K562 (cell line): ENCODE results near the gene CFL1. TPM values are rescaled to one million over a fixed set of nuclear protein-coding genes. Genes with fewer than 3 reads are reported as not detected.

Experiments
- CCAR2 ChIP-seq: fragments of 200-400 bp; formaldehyde crosslinking; IDR thresholded peaks from 2 replicates; pipeline ENCODE4 v1.6.1; 2017; ENCODE audit warnings: mild to moderate bottlenecking, low read depth, low read length
- CCNT2 ChIP-seq: IDR thresholded peaks from 2 replicates; pipeline ENCODE4 v1.6.1; 2011; ENCODE audit warnings: borderline replicate concordance, low read depth, mild to moderate bottlenecking, moderate library complexity, mixed read lengths, low read length; ENCODE audit not compliant: insufficient read length; ENCODE audit errors: extremely low read depth
- CXXC5 ChIP-seq: fragments of 250-450 bp; sonication (Bioruptor Pico); IDR thresholded peaks from 2 replicates; pipeline ENCODE4 v1.8.0; 2022; ENCODE audit warnings: inconsistent platforms, mild to moderate bottlenecking, moderate library complexity
- FOXK2 ChIP-seq, 2 experiments: fragments of 450-650 bp; IDR thresholded peaks in 1 of 2; conservative IDR thresholded peaks in 1 of 2; 2 replicates each; pipeline ENCODE4 v1.6.1; 2016; ENCODE audit warnings: low read depth in 2 of 2, mild to moderate bottlenecking in 1 of 2
- HMGN3 ChIP-seq: IDR thresholded peaks from 2 replicates; pipeline ENCODE4 v1.6.1; 2011; ENCODE audit warnings: borderline replicate concordance, low read depth, mild to moderate bottlenecking, mixed read lengths, low read length; ENCODE audit not compliant: insufficient read length; ENCODE audit errors: extremely low read depth
- KDM5B ChIP-seq: fragments of 200-600 bp; sonication (generic); IDR thresholded peaks from 2 replicates; pipeline ENCODE4 v1.6.1; 2012; ENCODE audit warnings: low read depth, mild to moderate bottlenecking, moderate library complexity, low read length, control low read depth, inconsistent platforms; ENCODE audit not compliant: insufficient replicate concordance
- NFE2L1 ChIP-seq: fragments of 450-650 bp; IDR thresholded peaks from 2 replicates; pipeline ENCODE4 v1.6.1; 2016; ENCODE audit warnings: missing genetic modification characterization, low read depth, mild to moderate bottlenecking, missing compliant biosample characterization, moderate library complexity, borderline replicate concordance
- RBM34 ChIP-seq: fragments of 200-400 bp; formaldehyde crosslinking; IDR thresholded peaks from 2 replicates; pipeline ENCODE4 v1.6.1; 2018; ENCODE audit warnings: low read length, borderline replicate concordance; ENCODE audit not compliant: insufficient read depth
- SMARCC2 ChIP-seq: fragments of 450-650 bp; IDR thresholded peaks from 2 replicates; pipeline ENCODE4 v1.6.1; 2017; ENCODE audit warnings: antibody characterized with exemption, moderate library complexity, mild to moderate bottlenecking, low read depth
- TAF9B ChIP-seq: fragments of 450-650 bp; IDR thresholded peaks from 2 replicates; pipeline ENCODE4 v1.6.1; 2018; ENCODE audit warnings: mild to moderate bottlenecking; ENCODE audit not compliant: partially characterized antibody
- ZNF384 ChIP-seq: IDR thresholded peaks from 2 replicates; pipeline ENCODE4 v1.6.1; 2012; ENCODE audit warnings: low read depth, low read length, improper control_type of control experiment
- polyA plus RNA-seq, 8 experiments: library from polyadenylated mRNA; depleted of rRNA in 4 of 8; stranded (reverse) in 5 of 8; unstranded in 3 of 8; fragments of >200 nt; fragmentation: Nextera tagmentation in 2 of 8; fragmentation: Illumina TruSeq in 1 of 8; extraction: Ambion mirVana in 2 of 8; extraction: Trizol in 1 of 8; gene quantifications; 2 replicates each; pipeline versions ENCODE4 v1.2.1 to v1.2.3, GENCODE V29; 2011 to 2014; ENCODE audit warnings: inconsistent platforms in 1 of 8, missing spikeins in 1 of 8
- total RNA-seq, 7 experiments: library from RNA; depleted of rRNA in 6 of 7; stranded (reverse); fragments of >200 nt in 6 of 7; fragmentation: Illumina TruSeq in 2 of 7; extraction: Trizol in 2 of 7; gene quantifications; 2 replicates each; pipeline versions ENCODE4 v1.2.1 to v1.2.3, GENCODE V29; 2011 to 2021; ENCODE audit warnings: low replicate concordance in 1 of 7
- TF ChIP-seq, protein P1 (sequence below), 2 experiments: fragments of 150-350 bp in 1 of 2; IDR thresholded peaks; 2 replicates each; pipeline ENCODE4 v1.6.1; 2012 to 2016; ENCODE audit warnings: low read depth in 2 of 2, low read length in 2 of 2, mild to moderate bottlenecking in 1 of 2, moderate library complexity in 1 of 2
- TF ChIP-seq, protein P2 (sequence below): fragments of 450-650 bp; IDR thresholded peaks from 2 replicates; pipeline ENCODE4 v1.6.1; 2016; ENCODE audit warnings: missing biosample characterization, missing genetic modification characterization
- TF ChIP-seq, protein P3 (sequence below): sonication (generic); formaldehyde crosslinking; IDR thresholded peaks from 2 replicates; pipeline ENCODE4 v1.8.1; 2023; ENCODE audit warnings: mild to moderate bottlenecking, missing genetic modification reagents
- TF ChIP-seq, protein P4 (sequence below): fragments of 250-450 bp; sonication (Bioruptor Pico); IDR thresholded peaks from 2 replicates; pipeline ENCODE4 v1.9.0; 2021; ENCODE audit warnings: mild to moderate bottlenecking, inconsistent platforms

CFL1 gene
- total and polyA plus RNA-seq, 9 of the 15 experiments (the other 6 are each of a cell fraction or from before 2014, with no cell fraction given), result 105 to 1,101 (median 859) TPM

DNA sequence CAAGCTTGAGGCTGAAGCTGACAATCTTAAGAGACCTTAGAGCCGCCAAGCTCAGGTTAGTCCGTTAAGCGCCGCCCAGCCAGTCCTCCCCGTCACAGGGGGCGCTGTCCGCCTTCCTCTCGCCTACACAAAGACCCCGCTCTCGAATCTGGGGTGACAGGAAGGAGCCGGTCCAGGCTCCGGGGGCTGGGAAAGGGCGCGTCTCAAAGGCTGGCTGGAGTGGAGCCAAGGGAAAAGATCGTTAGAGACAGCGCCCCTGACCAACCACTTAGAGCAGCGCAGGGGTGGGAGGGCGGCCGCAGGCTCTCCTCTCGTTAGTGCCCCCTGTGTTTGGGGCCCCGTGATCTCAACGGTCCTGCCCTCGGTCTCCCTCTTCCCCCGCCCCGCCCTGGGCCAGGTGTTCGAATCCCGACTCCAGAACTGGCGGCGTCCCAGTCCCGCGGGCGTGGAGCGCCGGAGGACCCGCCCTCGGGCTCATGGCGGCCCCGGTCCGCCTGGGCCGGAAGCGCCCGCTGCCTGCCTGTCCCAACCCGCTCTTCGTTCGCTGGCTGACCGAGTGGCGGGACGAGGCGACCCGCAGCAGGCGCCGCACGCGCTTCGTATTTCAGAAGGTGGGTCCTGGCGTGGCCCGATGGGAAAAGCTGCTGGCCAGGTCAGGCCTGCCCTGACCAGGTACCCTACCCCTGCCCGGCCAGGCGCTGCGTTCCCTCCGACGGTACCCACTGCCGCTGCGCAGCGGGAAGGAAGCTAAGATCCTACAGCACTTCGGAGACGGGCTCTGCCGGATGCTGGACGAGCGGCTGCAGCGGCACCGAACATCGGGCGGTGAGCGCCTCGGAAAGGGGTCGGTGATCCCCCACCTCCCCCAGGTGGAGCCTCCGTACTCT, 2.5 kb upstream of the CFL1 start, which contains the start of gene MUS81 (continued):
- TF ChIP-seq, protein P1, sequence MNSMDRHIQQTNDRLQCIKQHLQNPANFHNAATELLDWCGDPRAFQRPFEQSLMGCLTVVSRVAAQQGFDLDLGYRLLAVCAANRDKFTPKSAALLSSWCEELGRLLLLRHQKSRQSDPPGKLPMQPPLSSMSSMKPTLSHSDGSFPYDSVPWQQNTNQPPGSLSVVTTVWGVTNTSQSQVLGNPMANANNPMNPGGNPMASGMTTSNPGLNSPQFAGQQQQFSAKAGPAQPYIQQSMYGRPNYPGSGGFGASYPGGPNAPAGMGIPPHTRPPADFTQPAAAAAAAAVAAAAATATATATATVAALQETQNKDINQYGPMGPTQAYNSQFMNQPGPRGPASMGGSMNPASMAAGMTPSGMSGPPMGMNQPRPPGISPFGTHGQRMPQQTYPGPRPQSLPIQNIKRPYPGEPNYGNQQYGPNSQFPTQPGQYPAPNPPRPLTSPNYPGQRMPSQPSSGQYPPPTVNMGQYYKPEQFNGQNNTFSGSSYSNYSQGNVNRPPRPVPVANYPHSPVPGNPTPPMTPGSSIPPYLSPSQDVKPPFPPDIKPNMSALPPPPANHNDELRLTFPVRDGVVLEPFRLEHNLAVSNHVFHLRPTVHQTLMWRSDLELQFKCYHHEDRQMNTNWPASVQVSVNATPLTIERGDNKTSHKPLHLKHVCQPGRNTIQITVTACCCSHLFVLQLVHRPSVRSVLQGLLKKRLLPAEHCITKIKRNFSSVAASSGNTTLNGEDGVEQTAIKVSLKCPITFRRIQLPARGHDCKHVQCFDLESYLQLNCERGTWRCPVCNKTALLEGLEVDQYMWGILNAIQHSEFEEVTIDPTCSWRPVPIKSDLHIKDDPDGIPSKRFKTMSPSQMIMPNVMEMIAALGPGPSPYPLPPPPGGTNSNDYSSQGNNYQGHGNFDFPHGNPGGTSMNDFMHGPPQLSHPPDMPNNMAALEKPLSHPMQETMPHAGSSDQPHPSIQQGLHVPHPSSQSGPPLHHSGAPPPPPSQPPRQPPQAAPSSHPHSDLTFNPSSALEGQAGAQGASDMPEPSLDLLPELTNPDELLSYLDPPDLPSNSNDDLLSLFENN (IDR thresholded peaks at IDR 0.05; ENCODE audit: low read depth in 2 of 2, low read length in 2 of 2), result no peak
- TF ChIP-seq ZNF384 (no peak), CXXC5 (CRISPR knock-in tag) (peak; percentile 78), CCNT2 (peak; percentile 52), KDM5B (peak; percentile 61), FOXK2 (conservative IDR thresholded peaks at IDR 0.05 in 1 of 2, IDR thresholded peaks at IDR 0.05 in 1 of 2; ENCODE audit: low read depth in 2 of 2) (peak; percentile 50 to 52; a peak in 2 of 4 replicates), SMARCC2 (no peak), NFE2L1 (tag) (no peak), CCAR2 (0 out of 2 replicates have a peak, but pooled peaks have one; percentile 79), HMGN3 (peak; percentile 94), TAF9B (peak; percentile 82), RBM34 (no peak)
- TF ChIP-seq, protein P2, sequence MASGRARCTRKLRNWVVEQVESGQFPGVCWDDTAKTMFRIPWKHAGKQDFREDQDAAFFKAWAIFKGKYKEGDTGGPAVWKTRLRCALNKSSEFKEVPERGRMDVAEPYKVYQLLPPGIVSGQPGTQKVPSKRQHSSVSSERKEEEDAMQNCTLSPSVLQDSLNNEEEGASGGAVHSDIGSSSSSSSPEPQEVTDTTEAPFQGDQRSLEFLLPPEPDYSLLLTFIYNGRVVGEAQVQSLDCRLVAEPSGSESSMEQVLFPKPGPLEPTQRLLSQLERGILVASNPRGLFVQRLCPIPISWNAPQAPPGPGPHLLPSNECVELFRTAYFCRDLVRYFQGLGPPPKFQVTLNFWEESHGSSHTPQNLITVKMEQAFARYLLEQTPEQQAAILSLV (tag), result no peak
- TF ChIP-seq, protein P3, sequence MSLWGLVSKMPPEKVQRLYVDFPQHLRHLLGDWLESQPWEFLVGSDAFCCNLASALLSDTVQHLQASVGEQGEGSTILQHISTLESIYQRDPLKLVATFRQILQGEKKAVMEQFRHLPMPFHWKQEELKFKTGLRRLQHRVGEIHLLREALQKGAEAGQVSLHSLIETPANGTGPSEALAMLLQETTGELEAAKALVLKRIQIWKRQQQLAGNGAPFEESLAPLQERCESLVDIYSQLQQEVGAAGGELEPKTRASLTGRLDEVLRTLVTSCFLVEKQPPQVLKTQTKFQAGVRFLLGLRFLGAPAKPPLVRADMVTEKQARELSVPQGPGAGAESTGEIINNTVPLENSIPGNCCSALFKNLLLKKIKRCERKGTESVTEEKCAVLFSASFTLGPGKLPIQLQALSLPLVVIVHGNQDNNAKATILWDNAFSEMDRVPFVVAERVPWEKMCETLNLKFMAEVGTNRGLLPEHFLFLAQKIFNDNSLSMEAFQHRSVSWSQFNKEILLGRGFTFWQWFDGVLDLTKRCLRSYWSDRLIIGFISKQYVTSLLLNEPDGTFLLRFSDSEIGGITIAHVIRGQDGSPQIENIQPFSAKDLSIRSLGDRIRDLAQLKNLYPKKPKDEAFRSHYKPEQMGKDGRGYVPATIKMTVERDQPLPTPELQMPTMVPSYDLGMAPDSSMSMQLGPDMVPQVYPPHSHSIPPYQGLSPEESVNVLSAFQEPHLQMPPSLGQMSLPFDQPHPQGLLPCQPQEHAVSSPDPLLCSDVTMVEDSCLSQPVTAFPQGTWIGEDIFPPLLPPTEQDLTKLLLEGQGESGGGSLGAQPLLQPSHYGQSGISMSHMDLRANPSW, result peak; percentile 89; the same call in 1 of the 2 replicates
- TF ChIP-seq, protein P4, sequence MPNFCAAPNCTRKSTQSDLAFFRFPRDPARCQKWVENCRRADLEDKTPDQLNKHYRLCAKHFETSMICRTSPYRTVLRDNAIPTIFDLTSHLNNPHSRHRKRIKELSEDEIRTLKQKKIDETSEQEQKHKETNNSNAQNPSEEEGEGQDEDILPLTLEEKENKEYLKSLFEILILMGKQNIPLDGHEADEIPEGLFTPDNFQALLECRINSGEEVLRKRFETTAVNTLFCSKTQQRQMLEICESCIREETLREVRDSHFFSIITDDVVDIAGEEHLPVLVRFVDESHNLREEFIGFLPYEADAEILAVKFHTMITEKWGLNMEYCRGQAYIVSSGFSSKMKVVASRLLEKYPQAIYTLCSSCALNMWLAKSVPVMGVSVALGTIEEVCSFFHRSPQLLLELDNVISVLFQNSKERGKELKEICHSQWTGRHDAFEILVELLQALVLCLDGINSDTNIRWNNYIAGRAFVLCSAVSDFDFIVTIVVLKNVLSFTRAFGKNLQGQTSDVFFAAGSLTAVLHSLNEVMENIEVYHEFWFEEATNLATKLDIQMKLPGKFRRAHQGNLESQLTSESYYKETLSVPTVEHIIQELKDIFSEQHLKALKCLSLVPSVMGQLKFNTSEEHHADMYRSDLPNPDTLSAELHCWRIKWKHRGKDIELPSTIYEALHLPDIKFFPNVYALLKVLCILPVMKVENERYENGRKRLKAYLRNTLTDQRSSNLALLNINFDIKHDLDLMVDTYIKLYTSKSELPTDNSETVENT (CRISPR knock-in tag), result peak; percentile 100
